Mesodermal cell (in vitro differentiated cells): ENCODE data around the gene LYPLA2. TPM values are rescaled to one million over a fixed set of nuclear protein-coding genes. Genes with fewer than 3 reads are reported as not detected.
A peak's percentile ranks its signal among the peaks of the same experiment; 100 is the strongest.

ENCODE experiments used
- H3K27ac ChIP-seq: 2 replicates; pipeline ENCODE4 v1.7.0; 2013; ENCODE audit warnings: mild to moderate bottlenecking, low read depth, low read length, moderate library complexity; ENCODE audit not compliant: severe bottlenecking
- H3K36me3 ChIP-seq: 2 replicates; pipeline ENCODE4 v1.7.1; 2013; ENCODE audit warnings: mild to moderate bottlenecking, low read length, moderate library complexity; ENCODE audit not compliant: control insufficient read depth, insufficient read depth
- H3K4me1 ChIP-seq: one replicate; pipeline ENCODE4 v1.7.1; 2013; ENCODE audit warnings: mild to moderate bottlenecking, low read length; ENCODE audit not compliant: insufficient read depth, control insufficient read depth, poor library complexity, severe bottlenecking
- H3K4me3 ChIP-seq: 2 replicates; pipeline ENCODE4 v1.7.0; 2013; ENCODE audit warnings: low read length, control low read depth, mild to moderate bottlenecking; ENCODE audit not compliant: insufficient read depth, poor library complexity, severe bottlenecking; ENCODE audit errors: extremely low read depth
- H3K9me3 ChIP-seq: 2 replicates; pipeline ENCODE4 v1.7.1; 2013; ENCODE audit warnings: mild to moderate bottlenecking, low read length, moderate library complexity; ENCODE audit not compliant: control insufficient read depth
- WGBS, 2 experiments: methylation state at CpG; one replicate each; pipeline ENCODE4 v1.1.5; 2013; ENCODE audit warnings: missing lambda C conversion rate in 2 of 2; ENCODE audit not compliant: insufficient coverage in 2 of 2; 5-methylcytosine and 5-hydroxymethylcytosine counted together
- polyA plus RNA-seq, 2 experiments: library from polyadenylated mRNA; stranded (reverse); fragments of 50-300 nt; gene quantifications; one replicate each; pipeline ENCODE4 v1.2.3, GENCODE V29; 2013

LYPLA2 gene
- polyA plus RNA-seq (2013, experiment 1 of 2), result 90.1 TPM
- 60.3 TPM for polyA plus RNA-seq (2013, experiment 2 of 2)

DNA sequence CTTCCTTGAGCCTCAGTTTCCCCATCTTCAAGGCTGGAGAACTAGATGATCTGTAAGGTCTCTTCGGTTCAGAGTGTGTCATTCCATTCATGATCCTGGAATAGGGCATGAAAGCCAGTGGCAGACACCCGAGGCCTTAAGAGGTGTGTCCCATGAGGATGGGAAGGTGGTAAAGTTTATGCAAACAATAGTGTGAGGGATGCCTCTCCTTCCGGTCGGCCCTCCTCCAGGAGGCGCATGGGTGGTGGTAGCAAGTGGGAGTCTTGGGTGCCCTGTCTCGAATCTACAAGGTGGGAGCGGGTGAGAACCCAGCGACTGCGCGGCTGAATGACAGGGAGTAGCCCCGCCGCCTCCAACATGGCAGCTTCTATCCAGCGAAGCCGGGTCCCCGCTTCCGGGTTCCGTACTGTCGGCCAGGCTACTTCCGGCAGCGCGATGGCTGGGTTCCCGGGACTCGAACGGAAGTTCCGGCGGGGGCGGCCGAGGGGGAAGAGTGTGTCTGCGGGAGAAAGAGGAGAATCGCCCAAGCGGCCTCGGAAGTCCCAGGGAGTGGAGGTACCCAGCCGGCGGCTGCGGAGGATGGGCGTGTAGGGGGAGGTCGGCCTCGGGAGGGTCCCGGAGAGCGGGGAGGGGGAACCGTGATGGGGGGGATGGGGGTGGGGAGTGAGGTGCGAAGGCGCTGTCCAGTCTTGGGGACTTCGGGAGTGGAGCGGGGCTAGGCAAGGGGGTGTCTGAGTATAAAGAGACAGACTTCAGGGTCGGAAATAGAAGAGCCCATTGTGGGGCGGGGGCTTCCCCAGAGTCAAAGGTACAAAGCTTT lies at the start of gene LYPLA2:
Gene LYPLA2 (plus strand): TSS at position 450 of the 820 bp plus-strand sequence. CDS start 1,538 bp downstream, outside the sequence.
- H3K27ac ChIP-seq, result peak within 1 kb of the TSS; percentile 90
- peaks cover 51% of the 10 kb centered on the region for H3K36me3 ChIP-seq
- peaks cover 22% of the 10 kb centered on the region for H3K4me1 ChIP-seq
- H3K4me3 ChIP-seq, result peak within 1 kb of the TSS; percentile 94
- 2 to 3% methylated on average over 30 to 42 of the region's 47 CpGs for WGBS, 2 experiments
- no peaks in the 10 kb centered on the region for H3K9me3 ChIP-seq

DNA sequence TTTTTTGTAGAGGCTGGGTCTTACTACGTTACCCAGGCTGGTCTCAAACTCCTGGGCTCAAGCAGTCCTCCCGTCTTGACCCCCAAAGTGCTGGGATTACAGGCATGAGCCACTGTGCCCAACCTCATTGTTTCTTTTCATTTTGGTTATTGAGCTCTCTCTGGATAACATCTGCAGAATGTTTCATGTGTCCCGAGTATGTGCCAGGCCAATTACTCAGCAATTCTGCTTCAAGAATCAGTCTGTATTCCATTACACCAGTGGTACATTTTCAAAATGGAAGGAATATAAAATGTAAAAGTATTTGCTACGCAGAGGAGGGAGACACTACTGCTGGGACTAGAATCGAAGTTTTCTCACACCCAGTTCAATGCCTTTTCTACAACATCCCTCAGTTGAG lies 49.3 kb upstream of the LYPLA2 start:
- H3K36me3 ChIP-seq, result peaks cover 15% of the 10 kb centered on the region
- WGBS, 2 experiments, result 88 to 92% methylated on average over 2 to 3 of the region's 5 CpGs

DNA sequence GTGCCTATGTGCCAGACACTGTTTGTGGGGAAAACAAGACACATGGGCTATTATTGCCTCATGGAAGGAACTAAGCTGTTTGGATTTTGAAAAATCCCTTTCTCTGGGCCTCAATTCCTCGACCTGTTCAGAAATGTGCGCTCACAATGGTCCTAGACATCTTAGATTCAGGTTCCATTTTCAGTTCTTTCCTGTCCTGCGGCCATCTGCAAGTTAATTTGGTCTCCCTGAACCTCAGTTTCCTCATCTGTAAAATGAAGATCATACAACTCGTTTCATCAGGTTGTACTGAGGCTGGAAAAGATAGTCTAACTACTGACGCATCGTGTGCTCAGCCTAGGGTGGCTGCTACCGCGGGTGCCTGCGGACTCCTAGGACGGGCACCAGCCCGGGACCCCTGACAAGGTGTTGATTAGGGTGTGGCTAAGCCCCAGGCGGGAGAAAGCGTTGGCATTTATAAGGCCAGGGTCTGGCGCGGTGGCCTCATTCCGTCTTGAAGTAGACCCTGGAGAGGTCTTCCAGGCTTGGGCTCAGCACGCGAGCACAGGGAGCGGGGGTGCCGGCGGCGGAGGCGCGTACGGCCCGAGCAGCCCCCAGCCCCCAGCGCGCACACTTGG lies 48.2 kb upstream of the LYPLA2 start:
- 20 to 22% methylated on average over 23 to 24 of the region's 28 CpGs for WGBS, 2 experiments

More for the DNA sequence above, 49.3 kb upstream of the LYPLA2 start:
- H3K9me3 ChIP-seq, result no peaks in the 10 kb centered on the region
- H3K27ac ChIP-seq, result no peak overlapping the region
- H3K4me1 ChIP-seq, result peaks cover 4% of the 10 kb centered on the region
- H3K4me3 ChIP-seq, result no peak overlapping the region

DNA sequence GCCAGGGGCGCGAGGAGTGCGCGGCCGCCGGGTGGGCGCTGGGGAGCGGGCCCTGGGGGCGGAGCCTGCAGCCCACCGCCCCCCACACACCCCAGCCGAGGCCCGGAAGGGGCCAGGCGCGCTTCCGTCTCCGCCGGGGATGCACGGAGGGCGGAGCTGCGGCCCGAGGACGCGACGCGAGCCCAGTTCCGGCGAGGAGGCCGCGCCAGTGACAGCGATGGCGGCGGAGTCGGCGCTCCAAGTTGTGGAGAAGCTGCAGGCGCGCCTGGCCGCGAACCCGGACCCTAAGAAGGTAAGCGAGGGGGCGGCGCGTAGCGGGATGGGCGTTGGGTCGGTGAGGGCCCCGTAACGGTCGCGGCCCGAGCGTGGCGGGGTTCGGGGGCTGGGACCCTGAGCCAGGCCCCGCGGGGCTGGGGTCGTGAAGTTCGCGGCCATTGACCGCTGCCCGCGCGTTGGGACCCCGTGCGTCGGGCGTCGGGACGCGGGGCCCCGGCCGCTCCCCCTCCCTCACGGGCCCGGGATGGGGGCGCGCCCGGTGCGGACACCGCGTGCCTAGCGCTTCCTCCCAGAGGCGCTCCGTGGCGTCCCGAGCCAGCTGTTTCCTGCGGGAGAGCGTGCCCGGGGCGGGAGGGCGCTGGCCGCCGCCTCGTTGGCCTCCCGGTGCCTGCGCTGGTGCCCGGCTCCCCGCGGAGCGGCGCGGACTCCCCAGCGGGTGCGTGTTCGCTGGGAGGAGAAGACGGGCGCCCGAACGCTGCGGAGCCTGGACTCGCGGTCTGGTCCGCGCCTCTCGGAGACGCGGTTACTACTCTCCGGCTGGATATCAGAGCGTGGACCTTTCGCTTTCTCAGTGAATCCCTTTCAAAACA lies 47.4 kb upstream of the LYPLA2 start, which contains the start of gene ELOA:
Gene ELOA (plus strand): TSS at position 185 of the 866 bp plus-strand sequence. CDS start 33 bp downstream, at position 218.
- H3K27ac ChIP-seq, result peak within 1 kb of the TSS; percentile 66
- peak within 1 kb of the TSS; percentile 89 for H3K4me3 ChIP-seq
- 0% methylated on average over 97 to 111 of the region's 119 CpGs for WGBS, 2 experiments
- H3K4me1 ChIP-seq, result peaks cover 4% of the 10 kb centered on the region
- peaks cover 28% of the 10 kb centered on the region for H3K36me3 ChIP-seq
- no peaks in the 10 kb centered on the region for H3K9me3 ChIP-seq

More for the DNA sequence above, 48.2 kb upstream of the LYPLA2 start:
- Histone ChIP-seq H3K9me3 (no peaks in the 10 kb centered on the region), H3K4me1 (peaks cover 4% of the 10 kb centered on the region), H3K27ac (peak overlapping the region; percentile 66), H3K4me3 (peak overlapping the region; percentile 89), H3K36me3 (peaks cover 25% of the 10 kb centered on the region)

DNA sequence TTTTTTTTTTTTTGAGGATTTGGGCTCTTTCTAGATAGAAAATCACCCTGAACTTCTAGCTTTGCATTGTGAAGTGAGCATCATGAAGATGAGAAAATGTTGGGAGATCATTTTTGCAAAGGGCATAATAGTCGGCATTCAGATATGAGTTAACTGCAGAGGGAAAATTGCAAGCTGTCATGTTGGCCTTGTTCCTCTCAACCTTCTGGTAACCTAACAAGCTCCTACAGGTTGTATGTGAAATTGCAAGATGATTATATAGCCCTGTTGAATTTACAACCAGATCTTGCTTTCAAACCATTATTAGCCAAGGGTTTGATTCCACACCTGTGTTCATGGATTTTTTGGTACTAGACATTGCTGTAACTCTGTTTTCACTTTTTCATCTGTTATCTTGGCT lies 45.4 kb upstream of the LYPLA2 start:
- peaks cover 4% of the 10 kb centered on the region for H3K4me1 ChIP-seq
- H3K4me3 ChIP-seq, result no peak overlapping the region
- peaks cover 47% of the 10 kb centered on the region for H3K36me3 ChIP-seq
- WGBS, 2 experiments, result 71 to 100% methylated on average over 1 of the region's 1 CpG
- no peak overlapping the region for H3K27ac ChIP-seq
- H3K9me3 ChIP-seq, result no peaks in the 10 kb centered on the region

DNA sequence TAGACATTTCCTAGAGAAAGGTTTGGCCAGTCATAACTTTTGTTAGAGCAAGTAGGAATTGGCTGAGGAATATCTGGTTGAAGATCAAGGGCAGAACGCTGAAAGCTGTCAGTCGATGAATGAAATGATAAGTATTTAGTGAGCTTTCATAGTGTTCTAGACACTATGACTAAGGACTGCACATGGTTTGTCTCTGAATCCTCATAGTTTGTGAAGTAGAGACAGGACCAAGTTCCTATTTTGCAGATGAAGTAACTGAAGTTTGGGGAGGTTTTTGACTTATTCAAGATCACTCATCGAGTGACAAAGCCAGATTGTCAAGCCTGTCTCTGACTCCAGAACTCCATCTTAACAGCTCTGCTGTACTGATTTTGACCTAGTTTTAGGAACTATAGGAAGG lies 42.9 kb upstream of the LYPLA2 start:
- peaks cover 72% of the 10 kb centered on the region for H3K36me3 ChIP-seq
- H3K27ac ChIP-seq, result no peak overlapping the region
- no peak overlapping the region for H3K4me3 ChIP-seq
- peaks cover 4% of the 10 kb centered on the region for H3K4me1 ChIP-seq
- WGBS, 2 experiments, result 98 to 100% methylated on average over 3 of the region's 3 CpGs
- no peaks in the 10 kb centered on the region for H3K9me3 ChIP-seq

DNA sequence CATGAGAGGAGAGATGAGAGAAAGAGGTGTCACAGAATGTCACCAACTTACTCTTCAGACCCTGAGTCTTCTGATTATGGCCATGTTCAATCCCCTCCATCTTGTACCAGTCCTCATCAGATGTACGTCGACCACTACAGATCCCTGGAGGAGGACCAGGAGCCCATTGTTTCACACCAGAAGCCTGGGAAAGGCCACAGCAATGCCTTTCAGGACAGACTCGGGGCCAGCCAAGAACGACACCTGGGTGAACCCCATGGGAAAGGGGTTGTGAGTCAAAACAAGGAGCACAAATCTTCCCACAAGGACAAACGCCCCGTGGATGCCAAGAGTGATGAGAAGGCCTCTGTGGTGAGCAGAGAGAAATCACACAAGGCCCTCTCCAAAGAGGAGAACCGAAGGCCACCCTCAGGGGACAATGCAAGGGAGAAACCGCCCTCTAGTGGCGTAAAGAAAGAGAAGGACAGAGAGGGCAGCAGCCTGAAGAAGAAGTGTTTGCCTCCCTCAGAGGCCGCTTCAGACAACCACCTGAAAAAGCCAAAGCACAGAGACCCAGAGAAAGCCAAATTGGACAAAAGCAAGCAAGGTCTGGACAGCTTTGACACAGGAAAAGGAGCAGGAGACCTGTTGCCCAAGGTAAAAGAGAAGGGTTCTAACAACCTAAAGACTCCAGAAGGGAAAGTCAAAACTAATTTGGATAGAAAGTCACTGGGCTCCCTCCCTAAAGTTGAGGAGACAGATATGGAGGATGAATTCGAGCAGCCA lies 39.7 kb upstream of the LYPLA2 start:
- no peaks in the 10 kb centered on the region for H3K9me3 ChIP-seq
- peaks cover 98% of the 10 kb centered on the region for H3K36me3 ChIP-seq
- H3K4me1 ChIP-seq, result no peaks in the 10 kb centered on the region
- no peak overlapping the region for H3K27ac ChIP-seq
- H3K4me3 ChIP-seq, result no peak overlapping the region
- WGBS, 2 experiments, result 73 to 74% methylated on average over 7 to 8 of the region's 11 CpGs

DNA sequence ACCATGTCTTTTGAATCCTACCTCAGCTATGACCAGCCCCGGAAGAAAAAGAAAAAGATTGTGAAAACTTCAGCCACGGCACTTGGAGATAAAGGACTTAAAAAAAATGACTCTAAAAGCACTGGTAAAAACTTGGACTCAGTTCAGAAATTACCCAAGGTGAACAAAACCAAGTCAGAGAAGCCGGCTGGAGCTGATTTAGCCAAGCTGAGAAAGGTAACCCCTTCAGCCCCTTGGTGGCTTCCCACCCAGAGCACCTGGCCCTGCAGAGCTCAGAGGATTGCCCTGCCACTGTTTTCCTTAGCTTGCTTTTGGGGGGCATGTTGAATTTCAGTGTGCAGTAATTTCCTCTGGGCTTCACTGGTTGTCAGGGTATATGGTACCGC lies 39.1 kb upstream of the LYPLA2 start:
- Histone ChIP-seq H3K9me3 (no peaks in the 10 kb centered on the region), H3K36me3 (peaks cover 98% of the 10 kb centered on the region), H3K27ac (no peak overlapping the region), H3K4me3 (no peak overlapping the region), H3K4me1 (no peaks in the 10 kb centered on the region)
- WGBS, 2 experiments, result 92 to 93% methylated on average over 3 of the region's 4 CpGs

DNA sequence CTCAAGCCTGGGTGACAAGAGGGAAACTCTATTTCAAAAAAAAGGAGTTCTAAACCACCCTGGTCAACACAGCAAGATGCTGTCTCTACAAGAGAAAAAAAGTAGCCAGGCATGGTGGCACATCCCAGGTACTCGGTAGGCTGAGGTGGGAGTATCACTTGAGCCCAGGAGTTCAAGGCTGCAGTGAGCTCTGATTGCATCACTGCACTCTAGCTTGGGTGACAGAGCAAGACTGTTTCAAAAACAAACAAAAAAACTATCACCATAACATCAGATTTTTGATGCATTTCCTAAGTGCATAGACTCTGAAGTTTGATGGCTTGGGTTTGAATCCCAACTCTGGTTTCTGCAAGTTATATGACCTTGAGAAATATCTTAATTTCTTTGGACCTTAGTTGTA lies 38.0 kb upstream of the LYPLA2 start:
- H3K4me1 ChIP-seq, result no peaks in the 10 kb centered on the region
- H3K4me3 ChIP-seq, result no peak overlapping the region
- no peaks in the 10 kb centered on the region for H3K9me3 ChIP-seq
- peaks cover 98% of the 10 kb centered on the region for H3K36me3 ChIP-seq
- no peak overlapping the region for H3K27ac ChIP-seq
- WGBS, 2 experiments, result 67 to 92% methylated on average over 1 of the region's 1 CpG

DNA sequence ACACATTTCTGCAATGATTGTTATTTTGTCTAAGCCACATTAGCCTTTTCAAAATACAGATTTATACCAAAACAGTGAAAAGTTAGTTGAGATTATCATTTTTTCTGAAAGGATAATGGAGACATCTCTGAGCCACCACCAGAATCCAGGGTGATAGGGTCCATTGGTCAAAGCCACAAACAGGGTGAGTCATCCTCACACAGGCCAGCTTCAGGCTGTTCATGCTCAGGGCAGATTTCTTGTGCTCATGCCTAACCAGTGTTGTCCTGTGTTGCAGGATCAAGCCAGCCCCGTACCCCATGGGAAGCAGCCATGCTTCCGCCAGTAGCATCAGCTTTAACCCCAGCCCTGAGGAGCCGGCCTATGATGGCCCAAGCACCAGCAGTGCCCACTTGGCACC lies 34.3 kb upstream of the LYPLA2 start:
- WGBS, 2 experiments, result 97 to 100% methylated on average over 3 of the region's 3 CpGs
- Histone ChIP-seq H3K4me1 (no peaks in the 10 kb centered on the region), H3K4me3 (no peak overlapping the region), H3K36me3 (peaks cover 100% of the 10 kb centered on the region), H3K9me3 (no peaks in the 10 kb centered on the region), H3K27ac (no peak overlapping the region)
